Osteocyte (in vitro differentiated cells): ENCODE measurements around the gene SYNPO2. TPM values are rescaled to one million over a fixed set of nuclear protein-coding genes. Genes with fewer than 3 reads are reported as not detected.
A peak's percentile ranks its signal among the peaks of the same experiment; 100 is the strongest.

ENCODE experiments used
- DNase-seq: peaks from one replicate; pipeline ENCODE4 v3.0.0; 2021; ENCODE audit warnings: mixed read lengths; ENCODE audit not compliant: unreplicated experiment; ENCODE audit errors: extremely low spot score
- H3K27ac Mint-ChIP-seq: one replicate; pipeline ENCODE4 v1.8.0; 2021; ENCODE audit warnings: mild to moderate bottlenecking, mixed read lengths; ENCODE audit not compliant: unreplicated experiment
- H3K27me3 Mint-ChIP-seq: one replicate; pipeline ENCODE4 v1.8.0; 2021; ENCODE audit warnings: mixed read lengths; ENCODE audit not compliant: unreplicated experiment
- H3K36me3 Mint-ChIP-seq: one replicate; pipeline ENCODE4 v1.8.0; 2021; ENCODE audit warnings: mixed read lengths; ENCODE audit not compliant: unreplicated experiment
- H3K4me1 Mint-ChIP-seq: one replicate; pipeline ENCODE4 v1.8.0; 2021; ENCODE audit warnings: mixed read lengths; ENCODE audit not compliant: unreplicated experiment
- H3K4me3 Mint-ChIP-seq: one replicate; pipeline ENCODE4 v1.8.0; 2021; ENCODE audit warnings: mild to moderate bottlenecking, moderate library complexity, mixed read lengths; ENCODE audit not compliant: unreplicated experiment
- H3K9me3 Mint-ChIP-seq: one replicate; pipeline ENCODE4 v1.8.0; 2021; ENCODE audit warnings: mixed read lengths; ENCODE audit not compliant: unreplicated experiment
- total RNA-seq: library from RNA; stranded (reverse); gene quantifications from 2 replicates; pipeline ENCODE4 v1.2.1, GENCODE V29; 2021
- TF ChIP-seq, protein P1 (sequence below): fragments of 200-600 bp; sonication (generic); IDR thresholded peaks from 2 replicates; pipeline ENCODE4 v1.5.0; 2021; ENCODE audit warnings: antibody characterized with exemption, mild to moderate bottlenecking, moderate library complexity

Gene SYNPO2
- total RNA-seq, 1 donor from 2014 or later, result 4.1 TPM

DNA sequence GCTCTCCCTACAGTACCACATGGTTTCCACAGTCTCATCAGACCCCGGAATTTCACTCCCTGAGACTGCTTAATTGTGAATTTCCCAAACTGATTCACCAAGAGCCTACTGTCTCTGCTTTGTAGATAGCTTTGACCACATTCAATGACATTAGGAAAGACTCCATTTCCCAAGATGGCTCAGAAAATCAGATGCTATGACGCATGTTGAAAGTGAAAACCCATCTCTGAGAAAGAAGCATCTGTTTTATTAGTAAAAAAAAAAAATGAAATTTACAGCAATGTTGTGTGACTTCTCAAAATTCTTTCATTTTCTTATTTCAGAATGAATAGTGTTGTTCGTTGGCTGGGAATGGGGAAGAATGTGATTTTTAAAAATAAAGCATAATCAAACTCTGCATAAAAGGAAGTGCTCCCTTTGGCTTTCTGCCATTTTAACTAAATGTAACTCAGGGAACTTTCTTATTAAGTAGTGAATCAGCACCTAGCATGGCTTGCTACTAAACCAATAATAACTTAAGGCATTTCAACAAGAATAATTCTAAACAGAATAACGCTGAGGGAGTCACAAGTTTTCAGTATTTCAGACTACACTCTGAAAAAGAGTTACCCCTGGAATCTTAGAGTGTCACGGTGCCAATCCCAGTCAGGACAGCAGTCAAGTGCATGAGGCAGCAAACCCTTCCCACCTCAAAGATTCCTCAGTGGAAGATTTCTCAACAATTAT lies 149.6 kb downstream of the SYNPO2 start:
- Mint-ChIP-seq H3K4me1 (peaks cover 75% of the 10 kb centered on the region), H3K36me3 (no peaks in the 10 kb centered on the region), H3K27me3 (no peaks in the 10 kb centered on the region), H3K9me3 (no peaks in the 10 kb centered on the region), H3K27ac (peak overlapping the region; percentile 63), H3K4me3 (no peak overlapping the region)
- TF ChIP-seq, protein P1, sequence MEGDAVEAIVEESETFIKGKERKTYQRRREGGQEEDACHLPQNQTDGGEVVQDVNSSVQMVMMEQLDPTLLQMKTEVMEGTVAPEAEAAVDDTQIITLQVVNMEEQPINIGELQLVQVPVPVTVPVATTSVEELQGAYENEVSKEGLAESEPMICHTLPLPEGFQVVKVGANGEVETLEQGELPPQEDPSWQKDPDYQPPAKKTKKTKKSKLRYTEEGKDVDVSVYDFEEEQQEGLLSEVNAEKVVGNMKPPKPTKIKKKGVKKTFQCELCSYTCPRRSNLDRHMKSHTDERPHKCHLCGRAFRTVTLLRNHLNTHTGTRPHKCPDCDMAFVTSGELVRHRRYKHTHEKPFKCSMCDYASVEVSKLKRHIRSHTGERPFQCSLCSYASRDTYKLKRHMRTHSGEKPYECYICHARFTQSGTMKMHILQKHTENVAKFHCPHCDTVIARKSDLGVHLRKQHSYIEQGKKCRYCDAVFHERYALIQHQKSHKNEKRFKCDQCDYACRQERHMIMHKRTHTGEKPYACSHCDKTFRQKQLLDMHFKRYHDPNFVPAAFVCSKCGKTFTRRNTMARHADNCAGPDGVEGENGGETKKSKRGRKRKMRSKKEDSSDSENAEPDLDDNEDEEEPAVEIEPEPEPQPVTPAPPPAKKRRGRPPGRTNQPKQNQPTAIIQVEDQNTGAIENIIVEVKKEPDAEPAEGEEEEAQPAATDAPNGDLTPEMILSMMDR, result no peak
- DNase-seq, result no peak

- Mint-ChIP-seq H3K4me3 (no peak overlapping the region), H3K4me1 (peaks cover 75% of the 10 kb centered on the region), H3K27ac (peak overlapping the region; percentile 48), H3K27me3 (no peaks in the 10 kb centered on the region), H3K9me3 (no peaks in the 10 kb centered on the region), H3K36me3 (no peaks in the 10 kb centered on the region)
- TF ChIP-seq, protein P1, result no peak
- DNase-seq, result no peak
These were observed 150.5 kb downstream of the SYNPO2 start for GRCh38 chr4:119039160-119039559.

- H3K27me3 Mint-ChIP-seq, result no peaks in the 10 kb centered on the region
- peak overlapping the region; percentile 89 for H3K27ac Mint-ChIP-seq
- H3K36me3 Mint-ChIP-seq, result no peaks in the 10 kb centered on the region
- TF ChIP-seq, protein P1, result no peak
- no peaks in the 10 kb centered on the region for H3K9me3 Mint-ChIP-seq
- H3K4me3 Mint-ChIP-seq, result no peak overlapping the region
- H3K4me1 Mint-ChIP-seq, result peaks cover 73% of the 10 kb centered on the region
- DNase-seq, result no peak
These were observed 151.1 kb downstream of the SYNPO2 start for GRCh38 chr4:119039779-119040178.

DNA sequence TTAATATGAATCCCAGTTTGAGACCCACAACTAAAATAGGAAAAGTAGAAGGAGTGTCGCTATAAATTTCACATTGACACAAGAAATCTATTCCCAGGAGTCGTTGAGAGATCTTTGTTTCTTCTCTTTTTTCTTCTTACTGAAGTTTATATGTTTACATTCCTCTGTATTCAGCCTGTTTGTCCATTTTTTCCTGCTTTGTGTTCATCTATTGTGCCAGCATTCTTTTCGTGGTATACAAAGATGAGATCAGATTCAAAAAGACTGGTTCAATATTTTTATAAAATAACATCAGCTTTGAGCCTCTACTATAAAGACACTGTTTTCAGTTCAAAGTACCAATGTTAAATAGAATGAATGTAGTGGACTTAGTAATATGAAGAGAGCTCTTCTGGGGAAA lies 151.6 kb downstream of the SYNPO2 start:
- no peak overlapping the region for H3K4me3 Mint-ChIP-seq
- H3K27me3 Mint-ChIP-seq, result no peaks in the 10 kb centered on the region
- peaks cover 73% of the 10 kb centered on the region for H3K4me1 Mint-ChIP-seq
- TF ChIP-seq, protein P1, result no peak
- DNase-seq, result no peak
- no peaks in the 10 kb centered on the region for H3K36me3 Mint-ChIP-seq
- H3K9me3 Mint-ChIP-seq, result no peaks in the 10 kb centered on the region
- peak overlapping the region; percentile 89 for H3K27ac Mint-ChIP-seq

DNA sequence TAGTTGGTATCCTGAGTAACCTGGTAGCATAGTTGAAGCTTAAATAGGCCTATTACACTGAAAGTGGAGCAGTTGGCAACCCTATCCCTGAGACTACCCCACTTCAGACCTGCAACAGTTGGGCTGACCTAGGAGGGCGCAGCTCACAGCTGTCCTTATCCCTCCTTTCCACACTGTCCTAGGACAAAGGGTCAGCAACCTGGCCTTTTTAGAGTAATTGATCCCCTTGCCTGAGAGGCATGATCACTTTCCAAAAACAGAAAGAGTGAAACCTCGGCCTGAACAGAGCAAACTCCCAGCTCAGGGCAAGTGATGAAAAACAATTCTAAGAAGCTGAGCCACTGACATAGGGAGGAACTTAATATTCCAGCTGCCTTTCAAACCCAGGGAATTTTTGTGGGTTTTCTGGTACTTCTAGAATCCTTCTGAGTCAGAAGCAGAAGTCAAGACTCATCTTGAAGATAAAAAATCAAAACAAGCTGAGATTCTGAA lies 152.1 kb downstream of the SYNPO2 start:
- H3K4me1 Mint-ChIP-seq, result peaks cover 70% of the 10 kb centered on the region
- H3K27me3 Mint-ChIP-seq, result no peaks in the 10 kb centered on the region
- no peaks in the 10 kb centered on the region for H3K9me3 Mint-ChIP-seq
- TF ChIP-seq, protein P1, result no peak
- peak overlapping the region; percentile 89 for H3K27ac Mint-ChIP-seq
- no peaks in the 10 kb centered on the region for H3K36me3 Mint-ChIP-seq
- H3K4me3 Mint-ChIP-seq, result no peak overlapping the region
- no peak for DNase-seq
